CD4-positive, alpha-beta T cell treated with Interleukin-15 for 1 hour (primary cell): Measurements from ENCODE around the gene CRTAP.
"Not testable (repeated sequence)": the region's sequence is repeated elsewhere in the genome, so short reads cannot be mapped to it uniquely, and the experiment has no call there.

Source experiments
- DNase-seq: peaks from one replicate; pipeline ENCODE4 v3.0.0-alpha.2; 2020

CRTAP gene

DNA sequence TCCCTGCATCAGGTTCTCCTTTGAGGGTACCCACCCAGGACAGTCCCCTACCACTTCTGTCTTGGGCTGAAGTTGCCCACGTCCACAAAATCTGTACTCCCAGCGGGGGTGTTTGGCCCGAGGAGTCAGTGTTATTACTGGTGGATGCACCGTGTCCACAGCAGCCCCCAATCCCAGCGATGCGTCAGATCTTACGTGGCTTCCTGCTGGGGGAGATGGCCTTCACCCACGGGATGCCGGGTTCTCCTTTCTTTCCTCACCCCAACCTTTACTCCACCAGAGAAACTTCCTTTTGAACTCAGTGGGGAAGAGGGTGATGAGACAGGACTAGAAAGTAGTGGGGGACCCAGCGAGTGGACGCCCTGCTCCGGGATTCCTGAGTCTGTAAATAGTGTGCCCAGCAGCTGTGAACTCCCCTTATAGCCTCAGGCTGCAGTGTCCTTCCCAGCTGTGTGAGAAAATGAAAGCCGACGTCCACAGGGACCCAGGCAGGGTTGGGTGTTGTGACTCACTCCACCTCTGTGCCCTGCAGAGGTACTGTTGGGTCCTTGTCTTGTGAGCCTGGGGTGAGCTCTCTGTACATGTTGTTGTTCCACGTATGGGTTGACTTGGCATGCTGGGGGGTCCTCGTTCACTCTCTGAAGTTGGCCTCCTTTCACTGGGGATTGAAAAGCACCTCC is 31.5 kb downstream of the CRTAP start:
- no peak for DNase-seq

DNA sequence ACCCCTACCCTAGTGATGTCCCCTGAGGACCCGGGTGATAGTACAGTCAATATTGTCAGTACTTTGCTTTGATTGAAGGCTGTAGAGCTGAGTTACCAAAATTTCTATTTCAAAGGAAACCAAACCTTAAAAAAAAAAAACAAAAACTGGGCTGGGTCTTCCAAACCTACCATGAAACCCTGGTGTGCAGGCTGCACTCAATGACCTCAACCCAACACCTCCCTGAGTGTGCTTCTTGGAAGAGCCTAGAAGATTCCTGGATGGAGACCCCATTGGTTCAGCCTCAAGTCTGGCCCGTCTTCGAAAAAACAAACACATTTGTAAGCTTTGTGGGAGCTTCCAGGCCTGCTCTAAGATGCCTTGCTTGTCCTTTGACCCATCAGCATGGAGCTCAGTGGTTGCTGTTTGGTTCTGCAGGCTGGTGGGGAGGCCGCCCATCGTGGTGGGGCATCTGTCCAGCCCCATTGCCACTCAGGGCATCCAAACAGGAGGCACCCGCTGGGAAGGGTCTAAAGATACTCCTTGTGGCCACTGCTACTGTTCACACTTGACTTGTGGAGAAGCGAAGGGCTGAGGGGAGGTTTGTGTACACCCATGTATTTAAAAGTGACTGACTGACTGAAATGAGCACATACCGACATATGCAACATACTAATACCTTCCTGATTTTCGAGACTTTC is 32.2 kb downstream of the CRTAP start:
- DNase-seq = no peak

DNA sequence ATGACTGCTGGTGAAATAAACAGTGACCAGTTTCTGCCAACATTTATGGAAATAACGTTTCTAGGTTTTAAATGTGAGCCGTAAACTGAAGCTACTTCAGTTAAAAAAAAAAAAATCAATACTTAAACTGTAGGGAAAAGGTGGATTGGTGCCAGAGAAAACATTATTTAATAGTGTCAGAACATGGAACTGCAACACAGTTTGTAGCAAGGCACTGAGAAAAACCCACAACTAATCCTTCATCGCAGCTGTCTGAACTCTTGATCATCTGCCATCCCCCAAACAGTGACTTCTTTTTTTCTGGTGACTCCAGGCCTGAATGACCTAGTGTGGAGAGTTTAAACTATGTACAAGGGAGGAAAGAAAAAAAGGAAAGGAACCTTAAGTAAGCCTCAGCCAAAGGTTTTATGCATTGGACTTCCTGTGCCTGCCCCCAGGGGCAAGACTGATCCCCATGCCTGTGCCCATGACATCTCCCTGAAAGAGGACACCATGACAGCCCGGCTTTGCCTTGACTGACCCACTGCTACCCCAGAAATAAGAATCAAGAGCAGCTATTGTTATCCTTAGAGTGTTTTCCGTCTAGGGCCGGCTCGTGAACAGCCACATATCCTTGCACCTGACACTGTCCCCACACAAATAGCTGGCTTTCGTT is 33.1 kb downstream of the CRTAP start:
- no peak for DNase-seq

DNA sequence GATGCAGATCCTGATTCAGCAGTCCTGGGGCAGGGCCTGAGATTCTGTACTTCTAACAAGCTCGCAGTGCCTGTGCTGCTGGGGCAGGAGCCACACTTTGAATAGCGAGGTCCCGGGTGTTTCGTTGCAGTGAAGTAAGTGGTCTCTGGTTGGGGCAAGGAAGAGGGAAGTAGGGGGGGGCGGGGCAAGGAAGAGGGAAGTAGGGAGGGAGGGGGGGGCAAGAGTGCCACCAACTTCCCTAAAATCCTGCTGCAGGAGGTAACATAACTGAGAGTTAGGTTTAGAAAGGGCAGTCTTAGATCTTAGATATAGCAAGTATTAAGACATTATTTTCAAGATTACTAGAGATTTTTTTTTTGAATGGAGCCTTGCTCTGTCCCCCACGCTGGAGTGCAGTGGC is 35.5 kb downstream of the CRTAP start:
- no peak for DNase-seq

DNA sequence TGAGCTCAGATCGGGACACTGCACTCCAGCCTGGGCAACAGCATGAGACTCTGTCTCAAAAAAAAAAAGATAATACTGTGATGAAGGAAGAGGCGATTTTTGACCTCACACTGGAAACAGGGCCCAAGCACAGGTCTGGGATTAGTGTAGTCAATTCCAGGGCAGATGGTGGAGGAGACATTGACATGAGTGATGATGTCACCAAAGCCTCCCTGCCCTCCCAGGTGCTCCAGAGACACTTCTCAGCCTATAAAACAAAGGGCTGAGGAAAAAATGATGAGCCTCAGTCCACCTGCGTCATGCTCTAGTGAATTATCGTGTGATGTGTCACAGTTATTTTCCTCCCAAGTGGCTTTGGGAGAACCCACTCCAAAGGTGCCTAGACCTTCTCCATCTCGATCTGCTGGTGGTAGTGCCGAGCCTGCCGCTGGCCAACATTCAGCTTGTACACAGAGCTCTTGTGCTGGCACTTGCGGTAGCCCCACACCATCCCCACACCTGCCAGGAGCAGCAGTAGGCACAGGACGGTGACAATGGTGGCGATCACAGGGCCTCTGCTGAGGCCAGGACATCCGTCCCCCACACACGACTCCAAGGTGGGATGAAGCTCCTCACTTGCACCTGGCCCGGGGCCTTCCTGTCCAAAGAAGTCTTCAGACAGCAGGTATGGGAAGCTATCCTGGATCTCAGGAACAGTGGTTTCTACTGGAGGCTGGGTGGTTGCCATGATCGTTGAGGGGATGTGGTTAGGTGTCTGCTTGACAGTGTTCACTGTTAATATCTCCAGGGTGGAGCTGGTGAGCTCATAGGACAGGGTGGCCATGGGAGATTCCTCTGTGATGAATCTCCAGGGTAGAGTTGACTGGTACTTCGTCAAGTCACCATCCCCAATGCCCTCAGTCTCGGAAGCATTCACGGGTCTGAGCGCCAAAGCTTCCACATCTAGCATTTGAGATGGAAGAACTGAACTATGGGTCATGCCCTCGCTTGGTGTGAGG is 38.8 kb downstream of the CRTAP start:
- no peak for DNase-seq

DNA sequence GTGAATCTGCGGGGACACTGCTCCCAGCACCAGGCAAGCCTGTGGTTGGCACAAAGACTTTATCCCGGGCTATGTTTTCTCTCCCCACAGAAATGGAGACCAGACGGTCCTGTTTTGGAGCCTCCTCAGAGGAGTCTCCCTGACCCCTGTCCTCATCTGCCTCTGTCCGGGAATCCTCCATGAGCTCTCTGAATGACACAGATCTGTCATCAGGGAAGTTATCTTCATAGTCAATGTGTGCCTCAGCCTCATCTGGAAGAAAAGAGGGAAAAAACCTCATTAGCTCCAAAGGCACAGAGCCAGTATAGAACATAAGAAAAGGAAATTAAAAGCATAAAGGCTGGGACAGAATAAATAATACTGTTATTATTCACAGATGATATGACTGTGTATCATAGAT is 40.0 kb downstream of the CRTAP start:
- DNase-seq = no peak

DNA sequence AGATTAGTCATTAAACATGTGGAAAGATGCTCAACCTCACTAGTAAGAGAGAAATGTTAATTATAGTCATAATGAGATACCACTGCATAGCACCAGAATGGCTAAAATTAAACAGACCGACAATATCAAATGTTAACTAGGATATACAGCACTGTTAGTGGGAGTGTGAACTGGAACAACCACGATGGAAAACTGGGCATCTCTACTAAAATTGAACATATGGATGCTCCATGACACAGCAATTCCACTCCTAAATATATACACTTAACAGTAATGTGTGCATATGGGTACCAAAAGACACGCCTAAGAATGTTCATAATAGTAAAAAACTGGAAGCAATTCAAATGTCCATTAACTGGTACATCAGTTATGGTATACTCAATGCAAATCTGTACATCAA is 41.5 kb downstream of the CRTAP start:
- no peak for DNase-seq

DNA sequence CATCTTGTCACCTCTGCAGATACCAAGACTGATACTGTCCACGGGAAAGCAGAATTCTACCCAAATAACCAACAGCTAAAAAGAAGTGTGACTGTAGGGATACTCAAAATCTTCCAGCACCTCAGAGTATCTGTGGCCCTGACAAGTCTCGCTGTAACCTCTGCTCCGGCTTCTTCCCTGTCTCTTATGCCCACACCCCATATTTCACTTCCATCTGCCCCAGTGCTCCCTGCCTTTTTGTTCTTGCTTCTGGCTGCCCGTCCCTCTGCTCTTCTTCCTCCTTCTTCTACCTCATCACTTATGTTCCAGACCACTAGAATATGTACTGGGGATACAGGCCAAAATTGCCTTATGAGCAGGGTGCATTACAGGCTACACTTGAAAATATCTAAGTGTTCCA is 45.4 kb downstream of the CRTAP start:
- DNase-seq = no peak

DNA sequence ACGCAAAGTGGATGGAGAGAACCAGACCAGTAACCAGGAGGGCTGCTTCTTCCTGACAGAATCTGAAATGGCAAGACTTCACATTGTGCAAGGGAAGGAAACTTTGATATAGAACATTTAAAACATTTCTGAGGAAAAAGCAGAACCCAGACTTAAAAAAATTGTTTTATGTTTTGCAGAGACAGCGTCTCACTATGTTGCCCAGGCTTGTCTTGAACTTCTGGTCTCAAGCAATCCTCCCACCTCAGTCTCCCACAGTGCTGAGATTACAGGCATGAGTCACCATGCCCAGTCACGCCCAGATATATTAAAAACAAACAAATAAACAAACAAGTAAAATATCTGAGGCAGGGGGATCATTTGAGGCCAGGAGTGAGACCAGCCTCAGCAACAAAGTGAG is 46.2 kb downstream of the CRTAP start:
- no peak for DNase-seq

DNA sequence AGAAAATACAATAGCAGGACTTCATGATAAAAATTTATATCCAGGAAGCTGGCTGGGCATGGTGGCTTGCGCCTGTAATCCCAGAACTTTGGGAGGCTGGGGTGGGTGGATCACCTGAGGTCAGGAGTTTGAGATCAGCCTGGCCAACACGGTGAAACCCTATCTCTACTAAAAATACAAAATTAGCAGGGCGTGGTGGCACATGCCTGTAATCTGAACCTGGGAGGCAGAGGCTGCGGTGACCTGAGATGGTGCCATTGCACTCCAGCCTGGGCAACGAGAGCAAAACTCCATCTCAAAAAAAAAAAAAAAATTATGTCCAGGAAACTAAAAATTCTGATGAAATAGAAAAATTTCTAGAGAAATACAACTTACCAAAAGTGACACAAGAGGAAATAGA is 48.8 kb downstream of the CRTAP start:
- not testable (repeated sequence) for DNase-seq

DNA sequence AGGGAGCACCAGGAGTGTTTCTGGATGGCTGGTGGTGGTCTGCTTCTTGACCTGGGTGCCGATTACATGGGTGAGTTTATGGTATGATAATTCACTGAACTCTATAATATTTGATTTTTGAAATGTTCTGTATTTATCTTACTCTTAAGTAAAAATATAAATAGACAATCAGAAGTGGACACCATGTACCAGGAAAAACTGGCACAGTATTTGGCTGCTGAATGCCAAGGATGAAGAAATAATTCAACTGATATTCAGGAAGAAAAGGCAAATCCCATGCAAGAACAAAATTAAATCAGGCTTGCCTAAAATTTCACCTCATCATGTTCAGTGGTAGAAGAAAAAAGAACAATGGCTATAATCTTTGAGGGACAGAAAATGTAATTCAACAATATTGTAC is 51.6 kb downstream of the CRTAP start:
- DNase-seq = no peak

DNA sequence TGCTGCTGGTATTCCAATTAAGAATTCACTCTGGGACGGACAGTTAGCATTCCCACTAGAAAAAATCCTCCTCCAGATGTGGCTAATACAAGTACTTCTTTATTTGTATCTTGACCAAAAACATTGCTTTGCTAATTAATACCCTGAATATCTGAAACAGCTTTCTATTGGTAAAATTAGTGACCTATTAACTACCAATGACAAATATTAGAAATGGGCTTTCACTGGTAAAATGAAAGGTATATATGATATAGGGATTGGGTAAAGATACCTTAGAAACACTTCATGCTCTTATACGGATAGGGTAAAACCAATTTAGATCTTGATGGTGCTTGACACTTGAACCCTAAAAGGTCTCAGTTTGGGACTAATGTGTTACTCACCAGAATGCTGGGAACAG is 52.3 kb downstream of the CRTAP start:
- DNase-seq = no peak

DNA sequence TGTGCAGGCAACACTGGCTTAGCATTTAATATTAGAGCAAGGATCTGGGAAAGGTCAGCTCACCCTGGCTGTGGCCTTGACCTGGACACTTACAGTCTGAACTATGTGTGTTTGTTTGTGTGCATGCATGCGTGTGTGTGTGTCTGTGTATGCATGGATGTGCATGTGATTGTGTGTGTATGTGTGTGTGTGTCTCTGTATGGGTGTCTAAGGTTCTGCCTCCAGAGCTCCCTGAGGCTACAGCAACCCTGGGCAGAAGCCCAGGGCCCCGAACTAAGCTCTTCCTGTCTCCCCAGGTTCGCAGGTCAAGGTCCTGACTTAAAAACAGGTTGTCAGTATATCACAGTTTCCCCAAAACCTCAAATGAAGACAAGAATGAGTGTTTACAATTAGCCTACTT is 53.5 kb downstream of the CRTAP start:
- no peak for DNase-seq

DNA sequence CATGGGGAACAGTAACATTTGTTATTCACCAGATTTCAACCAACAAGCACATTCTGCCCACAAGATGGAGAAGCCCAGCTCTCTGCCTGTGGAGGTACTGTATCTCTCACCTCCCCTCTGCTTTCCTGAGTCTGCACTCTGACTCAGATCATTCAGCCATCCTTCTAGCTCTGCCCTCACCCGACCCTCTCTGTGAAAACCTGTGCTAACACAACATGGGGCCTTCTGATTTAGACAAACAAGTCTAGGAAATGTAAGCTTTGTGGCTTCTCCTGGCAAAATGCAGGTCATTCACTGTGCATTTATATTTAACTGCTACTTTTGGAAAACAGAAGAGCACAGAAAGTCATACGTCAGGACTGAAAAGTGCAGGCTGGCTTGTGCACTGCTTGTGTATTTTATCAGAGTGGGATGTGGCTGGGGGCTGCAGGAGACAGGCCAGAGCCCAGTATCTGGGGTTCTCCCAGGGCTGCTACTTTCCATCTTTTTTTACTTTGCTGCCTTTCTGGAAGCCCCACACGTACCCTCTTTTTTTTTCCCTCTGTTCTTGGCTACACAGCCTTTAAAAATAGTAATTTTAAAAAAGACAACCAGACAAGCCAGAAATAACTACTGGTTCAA is 54.0 kb downstream of the CRTAP start:
- DNase-seq = no peak

DNA sequence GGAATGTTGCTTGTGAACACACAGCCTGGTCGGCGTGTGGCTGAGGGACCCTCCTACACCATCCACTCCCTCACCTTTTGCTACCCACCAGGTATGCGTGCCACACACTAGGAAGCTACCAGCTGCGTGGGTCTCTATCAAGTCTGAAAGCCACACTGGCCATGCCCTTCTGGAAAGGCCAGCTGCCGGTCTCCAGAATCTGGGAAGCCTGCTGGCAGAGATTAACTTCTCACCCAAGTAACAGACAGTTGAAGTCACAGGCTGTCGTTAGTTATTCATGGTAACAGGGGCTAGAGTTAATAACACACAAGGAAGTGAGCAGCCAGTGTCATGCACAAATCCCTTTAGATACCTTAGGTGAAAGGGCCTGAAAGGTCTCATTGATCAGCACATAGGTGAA is 56.7 kb downstream of the CRTAP start:
- no peak for DNase-seq

DNA sequence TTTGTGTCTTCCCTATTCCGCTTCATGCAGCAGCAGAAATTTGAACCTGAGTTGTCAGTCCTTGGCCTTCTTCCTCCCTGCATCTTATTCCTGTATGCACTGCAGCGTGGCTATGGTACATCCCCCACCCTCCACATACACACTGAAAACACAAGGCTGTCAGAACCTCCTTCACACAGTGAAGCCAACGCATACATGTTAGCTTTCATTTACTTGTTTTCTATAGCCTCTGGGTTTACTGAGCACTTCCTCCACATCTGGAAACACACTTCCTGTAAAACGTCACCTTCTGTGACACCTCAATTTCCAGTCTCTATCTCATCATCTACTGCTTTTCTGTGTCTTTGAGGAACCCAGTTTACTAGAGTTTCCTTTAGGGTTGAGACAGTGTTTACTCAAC is 57.8 kb downstream of the CRTAP start:
- no peak for DNase-seq

DNA sequence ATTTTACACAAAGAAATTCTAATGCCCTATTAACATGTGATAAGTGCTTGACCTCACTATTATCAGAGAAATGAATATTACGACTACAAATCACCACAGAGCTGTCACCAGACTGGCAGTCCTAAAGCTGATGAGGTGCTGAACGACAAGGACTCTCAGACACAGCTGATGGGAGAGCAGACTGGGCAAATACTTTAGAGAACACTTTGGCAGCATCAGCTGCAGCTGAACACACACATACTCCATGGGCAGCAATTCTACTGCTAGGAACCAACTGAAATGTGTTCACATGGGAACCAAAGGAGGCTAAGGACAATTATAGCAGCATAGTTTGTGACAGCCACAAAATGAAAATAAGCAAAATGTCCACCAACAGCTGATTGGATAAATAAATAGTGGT is 59.3 kb downstream of the CRTAP start:
- no peak for DNase-seq

DNA sequence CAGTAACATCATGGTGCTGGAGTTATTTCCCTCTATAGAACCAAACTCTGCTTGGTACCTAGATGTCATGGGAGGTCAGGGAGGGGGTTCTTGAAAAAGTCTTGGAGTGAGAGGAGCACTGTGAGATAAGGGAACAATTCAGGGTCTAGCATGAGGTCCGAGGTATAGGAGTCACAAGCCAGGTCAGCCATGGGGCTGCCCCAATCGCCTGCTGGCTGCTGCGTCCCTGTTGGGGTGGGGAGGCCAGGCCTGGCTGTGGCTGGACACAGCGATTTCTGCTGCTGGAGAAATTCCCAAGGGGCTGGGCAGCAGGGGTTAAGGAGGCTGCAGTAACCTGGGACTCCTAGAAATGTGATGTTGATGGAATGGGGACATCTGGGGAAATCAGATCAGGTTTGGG is 59.9 kb downstream of the CRTAP start:
- no peak for DNase-seq

DNA sequence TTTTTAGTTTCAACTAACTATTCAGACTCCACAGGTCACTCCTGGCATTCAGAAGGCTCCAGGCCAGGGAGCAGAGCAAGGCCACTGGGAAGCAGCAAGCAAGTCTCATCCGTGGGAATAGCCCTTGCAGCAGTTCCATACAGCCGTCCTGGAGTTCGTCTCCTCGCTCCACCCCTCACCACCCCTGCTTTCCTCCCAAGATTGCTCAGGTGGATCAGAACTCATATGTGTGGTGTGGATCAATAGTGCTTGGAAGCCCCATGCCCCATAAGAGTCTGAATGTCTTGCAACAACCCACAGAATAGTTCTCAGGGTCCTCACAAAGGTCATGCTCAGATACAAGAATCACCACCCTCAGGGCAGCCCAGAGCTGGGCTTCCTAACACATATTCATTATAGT is 60.3 kb downstream of the CRTAP start:
- no peak for DNase-seq

DNA sequence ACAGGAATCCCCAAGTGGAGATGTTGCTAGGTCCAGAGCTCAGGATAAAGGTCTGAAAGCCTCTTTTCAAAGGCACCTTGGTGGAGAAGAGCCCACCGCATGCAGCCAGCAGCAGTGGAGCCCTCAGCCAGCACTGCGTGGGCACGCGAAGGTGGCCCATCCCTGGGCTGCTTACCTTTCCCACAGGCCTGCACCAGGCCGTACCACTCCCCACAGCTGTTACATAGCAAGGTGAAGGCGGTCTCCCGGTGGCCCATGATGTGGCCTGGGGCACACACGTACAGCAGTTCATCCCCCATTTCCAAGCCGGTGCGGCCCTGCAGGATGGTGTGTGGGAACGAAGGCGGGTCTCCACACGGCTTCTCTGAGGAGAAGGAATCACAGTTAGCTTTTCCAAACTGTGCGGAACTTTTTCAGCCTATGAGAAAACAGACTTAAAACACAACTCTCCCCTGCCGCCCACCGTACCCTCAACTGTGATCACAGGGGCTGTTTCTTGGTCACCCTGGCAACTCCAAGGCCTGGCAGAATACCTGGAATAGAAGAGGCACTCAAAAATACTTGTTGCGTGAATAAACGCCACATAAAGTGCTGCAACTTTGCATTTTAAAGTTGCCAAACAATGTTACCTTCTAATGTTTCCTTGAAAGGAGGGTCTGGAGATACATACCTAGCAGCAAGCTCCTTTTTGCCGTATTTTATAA is 61.0 kb downstream of the CRTAP start:
- no peak for DNase-seq

DNA sequence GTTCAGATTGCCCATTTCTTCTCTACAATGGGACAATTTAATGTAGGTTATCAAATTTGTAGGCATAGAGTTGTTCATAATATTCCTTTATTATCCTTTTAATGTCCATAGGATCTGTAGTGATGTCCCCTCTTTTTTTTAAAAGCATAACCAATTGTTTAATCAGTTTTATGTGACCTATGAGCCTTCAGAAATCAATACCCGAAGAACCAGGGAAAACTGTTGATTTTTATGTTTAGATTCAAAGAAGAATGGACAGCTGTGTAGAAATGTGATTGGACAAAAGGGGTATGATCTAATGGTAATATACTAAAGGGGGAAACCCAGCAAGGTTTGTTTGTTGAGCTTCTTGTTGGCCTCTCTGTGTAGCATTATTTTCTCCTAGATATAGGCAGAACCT is 65.3 kb downstream of the CRTAP start:
- no peak for DNase-seq

DNA sequence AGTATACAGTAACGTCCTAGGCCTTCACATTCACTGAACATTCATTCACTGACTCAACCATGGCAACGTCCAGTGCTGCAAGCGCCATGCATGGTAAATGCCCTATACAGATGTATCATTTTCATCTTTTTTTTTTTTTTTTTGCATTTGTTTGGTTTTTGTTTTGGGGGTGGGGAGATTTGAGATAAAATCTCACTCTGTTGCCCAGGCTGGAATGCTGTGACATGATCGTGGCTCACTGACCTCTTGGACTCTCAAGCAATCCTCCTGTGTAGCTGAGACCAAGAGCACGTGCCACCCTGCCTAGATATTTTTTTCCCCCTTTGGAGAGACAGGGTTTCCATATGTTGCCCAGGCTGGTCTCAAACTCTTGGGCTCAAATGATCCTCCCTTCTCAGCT is 67.4 kb downstream of the CRTAP start:
- no peak for DNase-seq
